Stimulated activated CD4-positive, alpha-beta T cell treated with anti-CD3 and anti-CD28 coated beads, Interleukin-1b, Interleukin-23, amount 100 ng/mL, for 4 hours (primary cell): Measurements from ENCODE around the gene SMPD2.
A peak's percentile ranks its signal among the peaks of the same experiment; 100 is the strongest.
"Not testable (repeated sequence)": the region's sequence is repeated elsewhere in the genome, so short reads cannot be mapped to it uniquely, and the experiment has no call there.

Experiments
- DNase-seq, 2 donors: peaks; one replicate each; pipeline ENCODE4 v3.0.0-alpha.2; 2020; ENCODE audit warnings: low read depth in 2 of 2

The SMPD2 gene

GRCh38 chr6:109461205-109461604 lies 20.7 kb downstream of the SMPD2 start:
- DNase-seq: not testable (repeated sequence)

- no peak for DNase-seq
Measured at GRCh38 chr6:109461733-109462526, 21.4 kb downstream of the SMPD2 start.

- DNase-seq: no peak
Measured at GRCh38 chr6:109465772-109466171, 25.2 kb downstream of the SMPD2 start.

GRCh38 chr6:109466212-109466923 lies 25.8 kb downstream of the SMPD2 start:
- DNase-seq: no peak

GRCh38 chr6:109467696-109468095 lies 27.2 kb downstream of the SMPD2 start:
- DNase-seq: no peak

GRCh38 chr6:109469591-109470189 lies 29.2 kb downstream of the SMPD2 start:
- DNase-seq: no peak

- no peak for DNase-seq
Measured at GRCh38 chr6:109471105-109471810, 30.7 kb downstream of the SMPD2 start.

- no peak for DNase-seq
Measured at GRCh38 chr6:109472132-109472995, 31.8 kb downstream of the SMPD2 start.

- DNase-seq: no peak
Measured at GRCh38 chr6:109473120-109473519, 32.6 kb downstream of the SMPD2 start.

- DNase-seq: no peak
Measured at GRCh38 chr6:109474995-109475394, 34.5 kb downstream of the SMPD2 start.

GRCh38 chr6:109475625-109476024 lies 35.1 kb downstream of the SMPD2 start:
- no peak for DNase-seq

- no peak for DNase-seq
Measured at GRCh38 chr6:109477184-109477583, 36.7 kb downstream of the SMPD2 start.

- DNase-seq: no peak
Measured at GRCh38 chr6:109477725-109478124, 37.2 kb downstream of the SMPD2 start.

GRCh38 chr6:109478222-109478805 lies 37.8 kb downstream of the SMPD2 start:
- no peak for DNase-seq

GRCh38 chr6:109478841-109479624 lies 38.5 kb downstream of the SMPD2 start:
- no peak for DNase-seq

GRCh38 chr6:109480993-109481480 lies 40.5 kb downstream of the SMPD2 start:
- no peak for DNase-seq

GRCh38 chr6:109482905-109483734 lies 42.6 kb downstream of the SMPD2 start, which contains the start of gene ZBTB24:
Gene ZBTB24 (minus strand): TSS chr6:109483219. CDS start chr6:109482026, 1,193 bp downstream.
- DNase-seq: peak; percentile 77 to 85

GRCh38 chr6:109483735-109484057 lies 43.2 kb downstream of the SMPD2 start:
- no peak for DNase-seq

GRCh38 chr6:109484122-109484521 lies 43.6 kb downstream of the SMPD2 start:
- DNase-seq: no peak
